Tibial nerve (tissue), 3 donors: Measurements from ENCODE around the gene RANBP10.

Experiments used
- CTCF ChIP-seq, 5 experiments: fragments of 200-600 bp in 3 of 5; fragments of 450-650 bp in 2 of 5; sonication (generic) in 3 of 5; IDR thresholded peaks; one replicate each; pipeline ENCODE4 v1.5.1; 2016 to 2019; ENCODE audit warnings: antibody characterized with exemption in 5 of 5, mild to moderate bottlenecking in 3 of 5, moderate library complexity in 2 of 5
- POLR2A ChIP-seq, 2 donors: fragments of 450-650 bp; IDR thresholded peaks; one replicate each; pipeline ENCODE4 v1.6.1; 2017; ENCODE audit warnings: antibody characterized with exemption in 2 of 2, mild to moderate bottlenecking in 2 of 2, moderate library complexity in 2 of 2

- TF ChIP-seq CTCF (IDR thresholded peaks at IDR 0.05) (no peak), POLR2A (IDR thresholded peaks at IDR 0.05) (no peak)
These were observed 65.2 kb downstream of the RANBP10 start for GRCh38 chr16:67741118-67741517.
